SK-N-SH (cell line): ENCODE measurements around the gene ZP1. TPM values are rescaled to one million over a fixed set of nuclear protein-coding genes. Genes with fewer than 3 reads are reported as not detected.

Experiments
- CTCF ChIA-PET: fragments of 300-600, 350-600 bp; formaldehyde crosslinking; extraction: SDS; loops from one replicate; lab custom pipeline; 2021; lab: Yijun Ruan, JAX
- POLR2A ChIA-PET: fragments of 350-600 bp; sonication (Branson Sonifier 250); formaldehyde crosslinking; extraction: SDS; loops from one replicate; lab custom pipeline; 2020; ENCODE audit warnings: antibody characterized with exemption, inconsistent platforms; lab: Yijun Ruan, JAX
- DNase-seq: peaks from one replicate; pipeline ENCODE4 v3.0.0; 2012
- H2AFZ ChIP-seq: fragments of 200-600 bp; sonication (generic); 2 replicates; pipeline ENCODE4 v1.8.1; 2016; ENCODE audit warnings: antibody characterized with exemption, mild to moderate bottlenecking, low read depth
- H3F3A ChIP-seq: fragments of 200-600 bp; sonication (generic); replicated peaks from 2 replicates; pipeline ENCODE3; 2016; ENCODE audit warnings: antibody characterized with exemption, mild to moderate bottlenecking; ENCODE audit not compliant: insufficient read depth
- H3K27ac ChIP-seq, 2 experiments: fragments of 200-500 bp in 1 of 2; fragments of 200-600 bp in 1 of 2; sonication (Bioruptor generic) in 1 of 2; sonication (generic), shearing (Covaris generic) in 1 of 2; 2 replicates each; pipeline versions ENCODE4 v1.5.1 to v1.6.1; 2014 to 2016; ENCODE audit warnings: low read depth in 2 of 2, inconsistent platforms in 1 of 2, low read length in 1 of 2, mild to moderate bottlenecking in 1 of 2, mixed read lengths in 1 of 2
- H3K27me3 ChIP-seq: fragments of 200-600 bp; sonication (generic), shearing (Covaris generic); 2 replicates; pipeline ENCODE4 v1.6.1; 2016; ENCODE audit warnings: mixed run types; ENCODE audit not compliant: insufficient read depth
- H3K36me3 ChIP-seq, 2 experiments: fragments of 200-500 bp in 1 of 2; fragments of 200-600 bp in 1 of 2; sonication (Bioruptor generic) in 1 of 2; sonication (generic) in 1 of 2; replicated peaks in 1 of 2; 2 replicates each; pipeline versions ENCODE3 to v1.5.1; 2014 to 2016; ENCODE audit warnings: low read length in 1 of 2, mild to moderate bottlenecking in 1 of 2; ENCODE audit not compliant: insufficient read depth in 2 of 2, control insufficient read depth in 1 of 2
- H3K4me1 ChIP-seq, 2 experiments: fragments of 200-500 bp in 1 of 2; fragments of 200-600 bp in 1 of 2; sonication (Bioruptor generic) in 1 of 2; sonication (generic), shearing (Covaris generic) in 1 of 2; 2 replicates each; pipeline versions ENCODE4 v1.5.1 to v1.6.1; 2014 to 2016; ENCODE audit warnings: low read depth in 1 of 2, low read length in 1 of 2, mixed run types in 1 of 2; ENCODE audit not compliant: insufficient read depth in 2 of 2, control insufficient read depth in 1 of 2
- H3K4me2 ChIP-seq: fragments of 200-600 bp; sonication (generic), shearing (Covaris generic); 2 replicates; pipeline ENCODE4 v1.6.1; 2017; ENCODE audit warnings: mixed run types
- H3K4me3 ChIP-seq, 2 experiments: fragments of 200-500 bp in 1 of 2; fragments of 200-600 bp in 1 of 2; sonication (Bioruptor generic) in 1 of 2; sonication (generic), shearing (Covaris generic) in 1 of 2; 2 replicates each; pipeline versions ENCODE4 v1.5.1 to v1.8.1; 2014 to 2016; ENCODE audit warnings: low read depth in 2 of 2, inconsistent platforms in 1 of 2, low read length in 1 of 2, mild to moderate bottlenecking in 1 of 2, mixed read lengths in 1 of 2, moderate library complexity in 1 of 2
- H3K79me2 ChIP-seq: fragments of 200-600 bp; sonication (generic); 2 replicates; pipeline ENCODE4 v1.8.1; 2017; ENCODE audit warnings: mild to moderate bottlenecking; ENCODE audit not compliant: insufficient read depth
- H3K9ac ChIP-seq: fragments of 200-600 bp; sonication (generic); 2 replicates; pipeline ENCODE4 v1.6.1; 2017; ENCODE audit warnings: mixed run types
- H3K9me2 ChIP-seq: fragments of 200-600 bp; sonication (generic); 2 replicates; pipeline ENCODE4 v1.6.1; 2017; ENCODE audit warnings: mixed run types
- H3K9me3 ChIP-seq: fragments of 200-600 bp; sonication (generic); 2 replicates; pipeline ENCODE4 v1.6.1; 2017; ENCODE audit warnings: mixed run types, mild to moderate bottlenecking, moderate library complexity
- H4K20me1 ChIP-seq: fragments of 200-600 bp; sonication (generic); 2 replicates; pipeline ENCODE4 v1.6.1; 2017; ENCODE audit warnings: mild to moderate bottlenecking, mixed run types; ENCODE audit not compliant: insufficient read depth
- CHD2 ChIP-seq: fragments of 150-350 bp; IDR thresholded peaks from 2 replicates; pipeline ENCODE4 v1.6.1; 2018; ENCODE audit warnings: low read length; ENCODE audit not compliant: partially characterized antibody
- EP300 ChIP-seq, 2 experiments: IDR thresholded peaks; 2 replicates each; pipeline versions ENCODE4 v1.4.0 to v1.6.1; 2012; ENCODE audit warnings: borderline replicate concordance in 1 of 2, low read depth in 1 of 2, low read length in 1 of 2
- EZH2phosphoT487 ChIP-seq: fragments of 200-600 bp; sonication (generic); IDR thresholded peaks from 2 replicates; pipeline ENCODE4 v1.6.1; 2017; ENCODE audit warnings: low read depth, mixed run types, mild to moderate bottlenecking, antibody characterized with exemption, moderate library complexity, borderline replicate concordance
- FOXJ3 ChIP-seq: sonication (generic); formaldehyde crosslinking; IDR thresholded peaks from 2 replicates; pipeline ENCODE4 v1.5.1; 2020; ENCODE audit warnings: mild to moderate bottlenecking, missing genetic modification reagents
- FOXM1 ChIP-seq: IDR thresholded peaks from 2 replicates; pipeline ENCODE4 v1.4.0; 2012; ENCODE audit warnings: low read depth, mild to moderate bottlenecking
- GABPA ChIP-seq: IDR thresholded peaks from 2 replicates; pipeline ENCODE4 v1.4.0; 2012; ENCODE audit warnings: low read depth, mild to moderate bottlenecking
- MEF2A ChIP-seq: IDR thresholded peaks from 2 replicates; pipeline ENCODE4 v1.4.0; 2012; ENCODE audit warnings: low read depth, borderline replicate concordance
- POLR2AphosphoS5 ChIP-seq: IDR thresholded peaks from 2 replicates; pipeline ENCODE4 v1.6.1; 2012; ENCODE audit warnings: low read depth, low read length
- RAD21 ChIP-seq: IDR thresholded peaks from 2 replicates; pipeline ENCODE4 v1.6.1; 2012; ENCODE audit warnings: mild to moderate bottlenecking, low read length
- RFX5 ChIP-seq: IDR thresholded peaks from 2 replicates; pipeline ENCODE4 v1.6.1; 2012; ENCODE audit warnings: mild to moderate bottlenecking, improper control_type of control experiment, low read length
- RXRA ChIP-seq: IDR thresholded peaks from 2 replicates; pipeline ENCODE4 v1.4.0; 2012; ENCODE audit warnings: low read depth, mild to moderate bottlenecking, borderline replicate concordance
- SIN3A ChIP-seq: IDR thresholded peaks from 2 replicates; pipeline ENCODE4 v1.6.1; 2012; ENCODE audit warnings: low read depth, mild to moderate bottlenecking, low read length, moderate library complexity, borderline replicate concordance
- SMC3 ChIP-seq: IDR thresholded peaks from 2 replicates; pipeline ENCODE4 v1.6.1; 2012; ENCODE audit warnings: low read depth, low read length, improper control_type of control experiment
- TEAD4 ChIP-seq: IDR thresholded peaks from 2 replicates; pipeline ENCODE4 v1.4.0; 2012; ENCODE audit warnings: mild to moderate bottlenecking, borderline replicate concordance; ENCODE audit not compliant: insufficient read depth
- YY1 ChIP-seq: IDR thresholded peaks from 2 replicates; pipeline ENCODE4 v1.4.0; 2012; ENCODE audit warnings: low read depth, mild to moderate bottlenecking
- WGBS: methylation state at CpG from one replicate; pipeline ENCODE4 v1.1.6; 2017; ENCODE audit warnings: low lambda C conversion rate; 5-methylcytosine and 5-hydroxymethylcytosine counted together
- polyA plus RNA-seq, 3 experiments: library from polyadenylated mRNA; depleted of rRNA; stranded (reverse); fragments of >200 nt; gene quantifications; 2 replicates each; pipeline ENCODE4 v1.2.3, GENCODE V29; 2012
- TF ChIP-seq, protein P1 (sequence below): IDR thresholded peaks from 2 replicates; pipeline ENCODE4 v1.4.0; 2012; ENCODE audit warnings: low read depth
- TF ChIP-seq, protein P2 (sequence below): IDR thresholded peaks from 2 replicates; pipeline ENCODE4 v1.6.1; 2012; ENCODE audit warnings: mild to moderate bottlenecking, low read depth, low read length, moderate library complexity
- TF ChIP-seq, protein P3 (sequence below): fragments of 200-600 bp; sonication (generic); IDR thresholded peaks from 2 replicates; pipeline ENCODE4 v1.6.1; 2017; ENCODE audit warnings: antibody characterized with exemption, mild to moderate bottlenecking, moderate library complexity

The ZP1 gene
- polyA plus RNA-seq, 1 of the 3 experiments (the other 2 are of a cell fraction), result not detected

DNA sequence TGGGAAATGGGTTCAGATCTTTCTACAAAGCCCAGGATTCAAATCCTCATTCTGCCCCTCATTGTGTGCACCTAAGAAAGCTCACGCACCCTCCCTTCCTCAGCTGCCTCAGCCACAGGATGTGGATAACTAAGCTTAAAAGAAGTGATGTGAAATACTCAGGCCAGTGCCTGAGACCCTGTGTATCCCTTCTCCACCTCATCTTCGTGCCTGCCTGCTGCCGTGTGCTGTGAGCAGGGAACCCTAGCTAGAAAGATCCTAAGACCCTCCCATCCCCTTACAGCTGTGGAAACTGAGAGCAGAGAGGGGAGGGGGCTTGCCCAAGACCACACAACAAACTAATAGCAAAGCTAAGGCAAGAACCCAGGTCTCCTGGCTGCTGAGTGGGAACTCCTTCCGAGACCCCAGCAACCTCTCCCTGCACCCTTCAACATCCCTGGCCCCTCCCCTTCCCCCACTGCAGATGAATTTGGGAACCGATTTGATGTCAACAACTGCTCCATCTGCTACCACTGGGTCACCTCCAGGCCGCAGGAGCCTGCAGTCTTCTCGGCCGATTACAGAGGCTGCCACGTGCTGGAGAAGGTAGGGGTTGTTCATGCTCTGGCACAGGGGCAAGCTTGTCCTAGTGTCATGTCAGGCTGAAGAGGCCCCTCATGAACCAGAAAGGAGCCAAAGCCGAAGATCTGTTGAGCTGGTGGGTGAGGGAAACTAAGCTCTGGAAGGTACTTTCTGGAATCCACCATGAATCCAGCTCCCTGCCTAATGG, 1.5 kb downstream of the ZP1 start:
- H3K27ac ChIP-seq, result no peak overlapping the region
- DNase-seq, result no peak
- TF ChIP-seq YY1, result no peak
- TF ChIP-seq POLR2AphosphoS5, result no peak
- no peak for TF ChIP-seq EP300 (IDR thresholded peaks at IDR 0.05; ENCODE audit: borderline replicate concordance in 1 of 2, low read depth in 1 of 2, low read length in 1 of 2)
- TF ChIP-seq EZH2phosphoT487, result no peak
- TF ChIP-seq, all 33 proteins: peak for 0
- no peaks in the 10 kb centered on the region for H3K79me2 ChIP-seq
- CTCF ChIA-PET, result interaction anchor here (7.7 kb wide), 1 partner anchor 38 kb away, joined by 56 read pairs; no protein-coding TSS in a partner anchor
- no peaks in the 10 kb centered on the region for H3K36me3 ChIP-seq
- H4K20me1 ChIP-seq, result no peaks in the 10 kb centered on the region
- no peak overlapping the region for H3K9ac ChIP-seq
- H3F3A ChIP-seq, result no peaks in the 10 kb centered on the region
- no peaks in the 10 kb centered on the region; the same call in 1 of the 2 replicates for H3K27me3 ChIP-seq
- no peaks in the 10 kb centered on the region for H3K9me2 ChIP-seq
- H3K4me1 ChIP-seq, result peaks cover 0 to 8% of the 10 kb centered on the region in 2 experiments; a peak in 1 of 4 replicates
- H3K4me3 ChIP-seq, result no peak overlapping the region
- H3K4me2 ChIP-seq, result no peak overlapping the region
- POLR2A ChIA-PET, result no interaction called here
- H3K9me3 ChIP-seq, result no peaks in the 10 kb centered on the region
- WGBS, result 75% methylated on average over 9 of the region's 10 CpGs
- no peak overlapping the region for H2AFZ ChIP-seq

GRCh38 chr11:60869451-60869825, 2.1 kb downstream of the ZP1 start:
- WGBS, result 67% methylated on average over 1 of the region's 7 CpGs
- ChIA-PET CTCF (interaction anchor here (1.3 to 7.7 kb wide), 2 partner anchors 18 to 39 kb away, joined by 5 to 56 read pairs; no protein-coding TSS in a partner anchor), POLR2A (no interaction called here)
- Histone ChIP-seq H2AFZ (no peak overlapping the region), H3F3A (no peaks in the 10 kb centered on the region), H3K27me3 (no peaks in the 10 kb centered on the region; the same call in 1 of the 2 replicates), H4K20me1 (no peaks in the 10 kb centered on the region), H3K4me2 (no peak overlapping the region), H3K4me3 (no peak overlapping the region), H3K9ac (no peak overlapping the region), H3K9me3 (no peaks in the 10 kb centered on the region), H3K27ac (no peak overlapping the region), H3K9me2 (no peaks in the 10 kb centered on the region), H3K36me3 (no peaks in the 10 kb centered on the region), H3K79me2 (no peaks in the 10 kb centered on the region), H3K4me1 (peaks cover 0 to 8% of the 10 kb centered on the region in 2 experiments; a peak in 1 of 4 replicates)
- TF ChIP-seq YY1, result no peak
- TF ChIP-seq RAD21, result no peak
- TF ChIP-seq, protein P1, sequence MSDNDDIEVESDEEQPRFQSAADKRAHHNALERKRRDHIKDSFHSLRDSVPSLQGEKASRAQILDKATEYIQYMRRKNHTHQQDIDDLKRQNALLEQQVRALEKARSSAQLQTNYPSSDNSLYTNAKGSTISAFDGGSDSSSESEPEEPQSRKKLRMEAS, result no peak
- TF ChIP-seq SMC3, result no peak
- TF ChIP-seq RFX5, result no peak
- TF ChIP-seq, protein P2, sequence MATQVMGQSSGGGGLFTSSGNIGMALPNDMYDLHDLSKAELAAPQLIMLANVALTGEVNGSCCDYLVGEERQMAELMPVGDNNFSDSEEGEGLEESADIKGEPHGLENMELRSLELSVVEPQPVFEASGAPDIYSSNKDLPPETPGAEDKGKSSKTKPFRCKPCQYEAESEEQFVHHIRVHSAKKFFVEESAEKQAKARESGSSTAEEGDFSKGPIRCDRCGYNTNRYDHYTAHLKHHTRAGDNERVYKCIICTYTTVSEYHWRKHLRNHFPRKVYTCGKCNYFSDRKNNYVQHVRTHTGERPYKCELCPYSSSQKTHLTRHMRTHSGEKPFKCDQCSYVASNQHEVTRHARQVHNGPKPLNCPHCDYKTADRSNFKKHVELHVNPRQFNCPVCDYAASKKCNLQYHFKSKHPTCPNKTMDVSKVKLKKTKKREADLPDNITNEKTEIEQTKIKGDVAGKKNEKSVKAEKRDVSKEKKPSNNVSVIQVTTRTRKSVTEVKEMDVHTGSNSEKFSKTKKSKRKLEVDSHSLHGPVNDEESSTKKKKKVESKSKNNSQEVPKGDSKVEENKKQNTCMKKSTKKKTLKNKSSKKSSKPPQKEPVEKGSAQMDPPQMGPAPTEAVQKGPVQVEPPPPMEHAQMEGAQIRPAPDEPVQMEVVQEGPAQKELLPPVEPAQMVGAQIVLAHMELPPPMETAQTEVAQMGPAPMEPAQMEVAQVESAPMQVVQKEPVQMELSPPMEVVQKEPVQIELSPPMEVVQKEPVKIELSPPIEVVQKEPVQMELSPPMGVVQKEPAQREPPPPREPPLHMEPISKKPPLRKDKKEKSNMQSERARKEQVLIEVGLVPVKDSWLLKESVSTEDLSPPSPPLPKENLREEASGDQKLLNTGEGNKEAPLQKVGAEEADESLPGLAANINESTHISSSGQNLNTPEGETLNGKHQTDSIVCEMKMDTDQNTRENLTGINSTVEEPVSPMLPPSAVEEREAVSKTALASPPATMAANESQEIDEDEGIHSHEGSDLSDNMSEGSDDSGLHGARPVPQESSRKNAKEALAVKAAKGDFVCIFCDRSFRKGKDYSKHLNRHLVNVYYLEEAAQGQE, result no peak
- no peak for TF ChIP-seq FOXM1
- no peak for TF ChIP-seq MEF2A
- no peak for TF ChIP-seq TEAD4
- TF ChIP-seq, protein P3, sequence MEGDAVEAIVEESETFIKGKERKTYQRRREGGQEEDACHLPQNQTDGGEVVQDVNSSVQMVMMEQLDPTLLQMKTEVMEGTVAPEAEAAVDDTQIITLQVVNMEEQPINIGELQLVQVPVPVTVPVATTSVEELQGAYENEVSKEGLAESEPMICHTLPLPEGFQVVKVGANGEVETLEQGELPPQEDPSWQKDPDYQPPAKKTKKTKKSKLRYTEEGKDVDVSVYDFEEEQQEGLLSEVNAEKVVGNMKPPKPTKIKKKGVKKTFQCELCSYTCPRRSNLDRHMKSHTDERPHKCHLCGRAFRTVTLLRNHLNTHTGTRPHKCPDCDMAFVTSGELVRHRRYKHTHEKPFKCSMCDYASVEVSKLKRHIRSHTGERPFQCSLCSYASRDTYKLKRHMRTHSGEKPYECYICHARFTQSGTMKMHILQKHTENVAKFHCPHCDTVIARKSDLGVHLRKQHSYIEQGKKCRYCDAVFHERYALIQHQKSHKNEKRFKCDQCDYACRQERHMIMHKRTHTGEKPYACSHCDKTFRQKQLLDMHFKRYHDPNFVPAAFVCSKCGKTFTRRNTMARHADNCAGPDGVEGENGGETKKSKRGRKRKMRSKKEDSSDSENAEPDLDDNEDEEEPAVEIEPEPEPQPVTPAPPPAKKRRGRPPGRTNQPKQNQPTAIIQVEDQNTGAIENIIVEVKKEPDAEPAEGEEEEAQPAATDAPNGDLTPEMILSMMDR, result no peak
- TF ChIP-seq RXRA, result no peak
- TF ChIP-seq EP300 (IDR thresholded peaks at IDR 0.05; ENCODE audit: borderline replicate concordance in 1 of 2, low read depth in 1 of 2, low read length in 1 of 2), result no peak
- TF ChIP-seq CHD2, result no peak
- TF ChIP-seq SIN3A, result no peak
- TF ChIP-seq GABPA, result no peak
- no peak for TF ChIP-seq FOXJ3 (CRISPR knock-in tag)
- DNase-seq, result no peak
